HepG2 (cell line): ENCODE data around the gene CIITA.

Source experiments
- CBX2 ChIP-seq, 2 experiments: fragments of 200-600 bp in 1 of 2; sonication (generic); formaldehyde crosslinking in 1 of 2; IDR thresholded peaks; 2 replicates each; pipeline versions ENCODE4 v1.7.0 to v1.8.1; 2018 to 2022; ENCODE audit warnings: low read depth in 2 of 2, low read length in 1 of 2, mild to moderate bottlenecking in 1 of 2, missing genetic modification reagents in 1 of 2
- ELF1 ChIP-seq: sonication (generic); formaldehyde crosslinking; IDR thresholded peaks from 2 replicates; pipeline ENCODE4 v1.4.0; 2020; ENCODE audit warnings: missing genetic modification reagents
- ERF ChIP-seq: IDR thresholded peaks from 2 replicates; pipeline ENCODE4 v1.6.1; 2018; ENCODE audit warnings: missing biosample characterization, missing genetic modification reagents
- FOXA3 ChIP-seq: IDR thresholded peaks from 2 replicates; pipeline ENCODE4 v1.6.1; 2016; ENCODE audit warnings: missing genetic modification reagents, missing compliant biosample characterization
- GABPA ChIP-seq, 2 experiments: IDR thresholded peaks; 2 replicates each; pipeline ENCODE4 v1.6.1; 2011 to 2016; ENCODE audit warnings: low read depth in 2 of 2, low read length in 1 of 2, missing biosample characterization in 1 of 2, missing genetic modification characterization in 1 of 2
- HNRNPK ChIP-seq: fragments of 200-400 bp; formaldehyde crosslinking; IDR thresholded peaks from 2 replicates; pipeline ENCODE4 v1.6.1; 2018; ENCODE audit warnings: low read length, low read depth, moderate library complexity, mild to moderate bottlenecking; ENCODE audit not compliant: poor library complexity, severe bottlenecking
- HNRNPL ChIP-seq: fragments of 200-400 bp; formaldehyde crosslinking; IDR thresholded peaks from 2 replicates; pipeline ENCODE4 v1.6.1; 2017; ENCODE audit warnings: mild to moderate bottlenecking, low read depth, low read length
- PAF1 ChIP-seq: IDR thresholded peaks from 2 replicates; pipeline ENCODE4 v1.6.1; 2016; ENCODE audit warnings: missing genetic modification reagents, missing compliant biosample characterization
- POLR2A ChIP-seq, 2 experiments: IDR thresholded peaks; 2 replicates each; pipeline ENCODE4 v1.6.1; 2011; ENCODE audit warnings: low read depth in 2 of 2, low read length in 2 of 2, mild to moderate bottlenecking in 1 of 2, moderate library complexity in 1 of 2; ENCODE audit not compliant: insufficient read depth in 1 of 2
- RNF2 ChIP-seq: fragments of 450-650 bp; conservative IDR thresholded peaks from 2 replicates; pipeline ENCODE4 v1.6.1; 2016; ENCODE audit warnings: low read depth
- TCF7L2 ChIP-seq: IDR thresholded peaks from 2 replicates; pipeline ENCODE4 v1.6.1; 2011; ENCODE audit warnings: mild to moderate bottlenecking, low read depth, low read length, moderate library complexity
- ZNF317 ChIP-seq: sonication (generic); formaldehyde crosslinking; IDR thresholded peaks from 2 replicates; pipeline ENCODE4 v1.5.0; 2020; ENCODE audit warnings: mild to moderate bottlenecking, missing genetic modification reagents
- ZNF839 ChIP-seq: sonication (generic); formaldehyde crosslinking; IDR thresholded peaks from 2 replicates; pipeline ENCODE4 v1.4.0; 2020; ENCODE audit warnings: missing genetic modification reagents, mild to moderate bottlenecking, borderline replicate concordance
- TF ChIP-seq, protein P1 (sequence below): sonication (generic); formaldehyde crosslinking; IDR thresholded peaks from 2 replicates; pipeline ENCODE4 v1.5.0; 2020; ENCODE audit warnings: mild to moderate bottlenecking, missing genetic modification reagents, moderate library complexity

DNA sequence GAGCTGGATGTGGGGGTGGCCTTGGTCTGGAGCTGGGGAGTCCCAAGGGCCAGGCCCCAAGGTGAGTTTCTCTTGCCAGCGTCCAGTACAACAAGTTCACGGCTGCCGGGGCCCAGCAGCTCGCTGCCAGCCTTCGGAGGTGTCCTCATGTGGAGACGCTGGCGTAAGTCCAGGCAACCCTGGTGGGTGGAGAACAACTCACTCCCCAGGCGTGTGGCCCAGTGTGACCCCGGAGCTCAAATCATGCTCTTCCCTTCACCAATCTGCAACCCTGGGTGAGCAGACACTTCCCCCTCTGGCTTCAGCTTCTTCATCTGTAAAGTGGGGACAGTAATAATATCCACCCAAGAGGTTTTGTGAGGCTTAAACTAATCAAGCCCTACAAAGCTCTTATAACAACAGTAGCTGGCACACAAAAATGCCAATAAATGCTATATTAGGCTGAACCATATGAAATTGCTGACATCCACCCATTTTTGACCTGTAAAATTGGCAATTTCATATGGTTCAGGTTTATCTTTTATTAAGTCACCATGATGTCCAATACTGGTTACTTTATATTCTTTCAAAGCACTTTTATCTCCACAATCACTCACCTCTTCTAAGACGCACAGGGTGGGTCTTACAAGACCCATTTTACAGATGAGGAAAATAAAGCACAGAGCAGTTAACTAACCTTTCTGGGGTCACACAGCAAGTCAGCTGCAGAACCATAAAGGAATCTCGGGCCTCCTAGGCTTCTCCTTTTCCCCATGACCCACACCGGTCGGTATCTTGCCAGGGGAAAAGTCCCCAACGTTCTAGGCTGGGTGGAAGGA, 45.5 kb downstream of the CIITA start:
- TF ChIP-seq FOXA3 (CRISPR knock-in tag) (0 out of 2 replicates have a peak, but pooled peaks have one; percentile 5), HNRNPK (no peak), HNRNPL (0 out of 2 replicates have a peak, but pooled peaks have one; percentile 29), ERF (no peak), PAF1 (CRISPR knock-in tag) (no peak), GABPA (IDR thresholded peaks at IDR 0.05; ENCODE audit: low read depth, low read length) (no peak), GABPA (CRISPR knock-in tag; IDR thresholded peaks at IDR 0.05; ENCODE audit: low read depth) (no peak), RNF2 (no peak), ELF1 (CRISPR knock-in tag) (no peak), POLR2A (IDR thresholded peaks at IDR 0.05; ENCODE audit: insufficient read depth in 1 of 2, low read depth in 2 of 2, low read length in 2 of 2) (no peak), ZNF317 (CRISPR knock-in tag) (no peak), TCF7L2 (no peak), ZNF839 (CRISPR knock-in tag) (no peak), CBX2 (IDR thresholded peaks at IDR 0.05; ENCODE audit: low read depth, low read length) (no peak), CBX2 (CRISPR knock-in tag; IDR thresholded peaks at IDR 0.05; ENCODE audit: low read depth) (no peak)
- TF ChIP-seq, protein P1, sequence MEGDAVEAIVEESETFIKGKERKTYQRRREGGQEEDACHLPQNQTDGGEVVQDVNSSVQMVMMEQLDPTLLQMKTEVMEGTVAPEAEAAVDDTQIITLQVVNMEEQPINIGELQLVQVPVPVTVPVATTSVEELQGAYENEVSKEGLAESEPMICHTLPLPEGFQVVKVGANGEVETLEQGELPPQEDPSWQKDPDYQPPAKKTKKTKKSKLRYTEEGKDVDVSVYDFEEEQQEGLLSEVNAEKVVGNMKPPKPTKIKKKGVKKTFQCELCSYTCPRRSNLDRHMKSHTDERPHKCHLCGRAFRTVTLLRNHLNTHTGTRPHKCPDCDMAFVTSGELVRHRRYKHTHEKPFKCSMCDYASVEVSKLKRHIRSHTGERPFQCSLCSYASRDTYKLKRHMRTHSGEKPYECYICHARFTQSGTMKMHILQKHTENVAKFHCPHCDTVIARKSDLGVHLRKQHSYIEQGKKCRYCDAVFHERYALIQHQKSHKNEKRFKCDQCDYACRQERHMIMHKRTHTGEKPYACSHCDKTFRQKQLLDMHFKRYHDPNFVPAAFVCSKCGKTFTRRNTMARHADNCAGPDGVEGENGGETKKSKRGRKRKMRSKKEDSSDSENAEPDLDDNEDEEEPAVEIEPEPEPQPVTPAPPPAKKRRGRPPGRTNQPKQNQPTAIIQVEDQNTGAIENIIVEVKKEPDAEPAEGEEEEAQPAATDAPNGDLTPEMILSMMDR (CRISPR knock-in tag), result no peak
